GM19099 (cell line): ENCODE results near the gene BMERB1.

ENCODE experiments used
- POLR2A ChIP-seq: IDR thresholded peaks from 3 replicates; pipeline ENCODE4 v1.6.1; 2011; ENCODE audit warnings: low read depth; ENCODE audit not compliant: insufficient read length; ENCODE audit errors: extremely low read depth

BMERB1 gene

GRCh38 chr16:15564604-15565339, 130.4 kb downstream of the BMERB1 start:
- no peak for TF ChIP-seq POLR2A

DNA sequence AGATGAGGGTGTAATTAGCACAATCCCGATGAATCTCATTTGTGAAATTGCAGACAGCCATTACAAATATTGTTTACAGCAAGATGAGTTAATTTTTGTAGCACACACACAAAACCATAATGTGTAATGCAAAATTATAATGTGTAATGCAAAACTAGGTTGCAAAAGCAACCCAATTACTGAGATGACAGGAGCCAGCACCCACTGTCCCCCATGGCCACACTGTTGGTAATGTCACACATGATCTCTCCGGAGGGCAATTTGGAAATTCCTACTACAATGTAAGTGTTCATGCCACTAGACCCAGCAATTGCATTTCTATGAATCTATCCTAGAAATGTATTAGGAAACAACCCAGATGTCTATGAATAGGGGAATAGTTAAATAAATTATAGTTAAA, 131.7 kb downstream of the BMERB1 start:
- no peak for TF ChIP-seq POLR2A

DNA sequence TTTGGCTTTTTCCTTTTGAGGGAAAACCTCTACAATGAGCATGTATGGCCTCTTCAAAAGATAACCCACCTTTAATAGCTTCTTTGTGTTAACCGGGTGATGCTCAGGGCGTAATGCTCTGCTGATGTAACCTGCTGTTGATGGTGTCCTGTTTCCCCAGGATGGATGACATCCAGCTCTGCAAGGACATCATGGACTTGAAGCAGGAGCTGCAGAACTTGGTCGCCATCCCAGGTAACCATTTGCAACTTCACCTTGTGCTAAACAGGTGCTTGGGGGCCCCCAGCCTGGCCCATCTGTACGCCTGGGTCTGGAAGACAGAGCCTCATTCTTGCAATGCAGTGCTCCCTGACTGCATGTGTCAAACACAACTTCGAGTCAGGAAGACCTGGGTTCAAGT, 133.4 kb downstream of the BMERB1 start:
- TF ChIP-seq POLR2A, result no peak

- no peak for TF ChIP-seq POLR2A
Observed at GRCh38 chr16:15571557-15571956, 137.2 kb downstream of the BMERB1 start.

GRCh38 chr16:15572329-15573001, 138.1 kb downstream of the BMERB1 start:
- no peak for TF ChIP-seq POLR2A

DNA sequence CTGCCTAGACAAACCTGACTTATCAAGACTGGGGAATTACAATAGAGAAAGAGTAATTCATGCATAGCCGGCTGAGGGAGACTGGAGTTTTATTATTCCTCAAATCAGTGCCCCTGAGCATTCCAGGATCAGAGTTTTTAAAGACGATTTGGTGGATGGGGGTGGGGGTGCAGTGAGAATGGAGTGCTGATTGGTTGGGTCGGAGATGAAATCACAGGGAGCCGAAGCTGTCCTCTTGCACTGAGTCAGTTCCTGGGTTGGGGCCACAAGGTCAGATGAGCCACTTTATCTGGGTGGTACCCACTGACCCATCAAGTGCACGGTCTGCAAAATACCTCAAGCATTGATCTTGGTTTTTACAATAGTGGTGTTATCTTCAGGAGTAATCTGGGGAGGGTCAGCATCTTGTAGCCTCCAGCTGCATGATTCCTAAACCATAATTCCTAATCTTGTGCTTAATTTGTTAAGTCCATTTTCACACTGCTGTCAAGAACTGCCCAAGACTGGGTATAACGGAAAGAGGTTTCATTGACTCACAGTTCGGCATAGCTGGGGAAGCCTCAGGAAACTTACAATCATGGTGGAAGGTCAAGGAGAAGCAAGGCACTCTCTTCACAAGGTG, 139.0 kb downstream of the BMERB1 start:
- no peak for TF ChIP-seq POLR2A

DNA sequence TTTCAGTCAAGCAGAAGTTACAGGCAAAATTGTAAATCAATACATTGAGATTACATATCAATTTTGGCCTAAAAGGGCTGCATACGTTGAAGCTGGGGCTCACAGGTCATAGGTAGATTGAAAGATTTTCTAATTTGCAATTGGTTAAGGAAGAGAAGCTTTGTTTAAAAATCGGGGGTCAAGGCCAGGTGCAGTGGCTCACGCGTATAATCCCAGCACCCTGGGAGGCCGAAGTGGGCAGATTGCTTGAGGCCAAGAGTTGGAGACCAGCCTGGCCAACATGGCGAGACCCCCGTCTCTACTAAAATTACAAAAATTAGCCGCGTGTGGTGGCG, 140.2 kb downstream of the BMERB1 start:
- no peak for TF ChIP-seq POLR2A

DNA sequence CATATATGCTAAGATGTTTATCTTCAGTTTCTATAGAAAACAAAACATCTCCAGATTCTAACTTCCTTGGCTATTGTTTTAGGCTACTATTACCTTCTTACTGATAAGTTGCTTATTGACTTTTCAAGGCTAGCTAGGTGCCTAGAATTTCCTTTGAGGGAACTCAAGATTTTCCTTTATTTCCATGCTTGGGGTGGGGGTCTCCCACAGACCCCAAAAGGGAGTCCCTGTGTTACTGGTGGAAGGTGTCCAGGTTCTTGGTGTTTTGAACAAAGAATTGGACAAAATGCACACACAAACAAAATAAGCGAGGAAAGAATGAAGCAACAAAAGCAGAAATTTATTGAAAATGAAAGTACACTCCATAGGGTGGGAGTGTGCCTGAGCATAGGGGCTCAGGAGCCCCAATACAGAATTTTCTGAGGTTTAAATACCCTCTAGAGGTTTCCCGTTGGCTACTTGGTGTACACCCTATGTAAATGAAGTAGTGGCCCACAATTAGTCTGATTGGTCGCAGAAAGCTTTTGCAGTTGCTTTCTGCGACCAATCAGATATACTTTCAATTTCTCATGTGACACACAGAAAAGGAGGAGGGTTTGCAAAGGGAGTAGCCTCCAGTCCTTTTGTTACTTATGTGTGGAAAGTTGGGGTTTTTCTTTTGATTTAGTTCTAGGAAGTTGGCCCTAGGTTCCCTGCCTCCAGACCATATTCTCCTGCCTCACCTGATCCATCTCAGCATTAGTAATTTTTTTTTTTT, 141.1 kb downstream of the BMERB1 start:
- TF ChIP-seq POLR2A, result no peak

DNA sequence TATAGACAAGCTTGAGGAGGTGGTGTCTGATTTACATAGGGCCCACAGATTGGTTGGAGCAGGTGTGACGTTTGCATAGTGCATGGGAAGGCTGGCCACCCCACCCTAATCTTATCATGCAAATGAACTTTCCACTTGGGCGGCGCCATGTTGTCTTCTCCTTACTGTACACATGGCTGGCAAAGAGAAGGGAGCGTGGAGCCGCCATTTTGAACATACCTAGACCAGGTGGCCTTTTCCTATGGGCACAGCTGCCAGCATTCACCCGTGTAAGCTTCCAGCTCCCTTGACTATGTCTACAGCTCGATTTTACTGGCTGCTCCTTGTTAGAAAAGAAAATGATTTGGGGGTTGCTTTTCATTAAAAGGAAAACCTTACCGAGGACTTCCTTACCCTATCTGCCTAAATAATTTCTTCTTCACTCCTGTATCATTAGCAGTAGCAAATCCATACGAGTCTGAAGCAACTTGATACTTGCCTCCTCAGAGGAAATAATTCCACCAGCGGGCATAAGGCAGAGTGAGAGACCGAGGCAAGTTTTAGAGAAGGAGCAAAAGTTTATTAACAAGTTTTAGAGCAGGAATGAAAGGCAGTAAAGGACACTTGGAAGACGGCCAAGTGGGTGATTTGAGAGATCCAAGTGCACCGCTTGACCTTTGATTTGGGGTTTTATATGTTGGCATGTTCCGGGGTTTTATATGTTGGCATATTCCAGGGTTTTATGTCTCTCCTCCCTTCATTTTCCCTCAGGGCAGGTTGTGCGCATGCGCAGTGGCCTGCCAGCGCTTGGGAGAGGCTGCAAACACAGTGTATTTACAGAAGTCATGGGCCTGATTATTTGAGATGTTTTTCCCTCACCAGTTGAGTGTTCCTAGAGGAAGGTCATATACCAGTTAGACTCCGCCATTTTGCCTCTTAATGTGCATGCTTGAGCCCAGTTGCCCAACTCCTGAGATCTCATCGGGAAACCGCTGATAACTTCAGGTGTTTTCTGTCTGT, 142.9 kb downstream of the BMERB1 start:
- TF ChIP-seq POLR2A, result no peak

- TF ChIP-seq POLR2A, result no peak
Observed at GRCh38 chr16:15578824-15579223, 144.4 kb downstream of the BMERB1 start.

- TF ChIP-seq POLR2A, result no peak
Observed at GRCh38 chr16:15581127-15581815, 146.9 kb downstream of the BMERB1 start.

DNA sequence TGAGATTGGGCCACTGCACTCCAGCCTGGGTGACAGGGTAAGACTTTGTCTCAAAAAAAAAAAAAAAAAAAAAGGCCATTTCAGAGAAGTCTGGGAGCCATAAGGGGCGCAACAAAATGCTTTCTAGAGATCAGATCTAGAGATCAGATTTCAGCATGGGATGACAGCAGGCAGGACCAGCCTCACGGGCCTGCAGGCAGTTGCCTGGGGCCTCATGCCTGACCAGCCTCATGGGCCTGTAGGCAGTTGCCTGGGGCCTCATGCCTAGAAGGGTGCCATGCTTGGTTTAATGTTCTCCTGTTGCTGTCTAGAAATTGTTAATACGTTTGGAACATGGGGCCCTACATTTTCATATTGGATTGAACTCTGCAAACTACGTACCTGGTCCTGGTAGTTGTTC, 149.1 kb downstream of the BMERB1 start:
- no peak for TF ChIP-seq POLR2A

DNA sequence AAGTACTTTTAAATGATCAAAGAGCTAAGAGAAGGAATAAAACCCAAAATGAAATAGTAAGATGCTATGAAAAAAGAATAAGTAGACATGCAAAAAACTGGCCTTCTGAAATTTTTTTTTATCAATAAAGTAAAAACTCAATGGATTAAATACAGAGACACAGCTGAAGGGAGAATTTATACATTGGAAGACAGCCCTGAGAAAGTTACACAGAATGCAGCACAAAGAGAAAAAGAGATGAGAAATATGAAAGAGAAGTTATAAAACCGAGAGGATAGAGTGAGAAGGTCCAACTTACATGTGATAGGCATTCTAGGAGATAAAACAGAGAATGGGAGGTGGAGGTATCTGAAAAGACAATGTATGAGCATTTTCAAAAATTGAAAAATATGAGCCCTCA, 151.6 kb downstream of the BMERB1 start:
- TF ChIP-seq POLR2A, result no peak

DNA sequence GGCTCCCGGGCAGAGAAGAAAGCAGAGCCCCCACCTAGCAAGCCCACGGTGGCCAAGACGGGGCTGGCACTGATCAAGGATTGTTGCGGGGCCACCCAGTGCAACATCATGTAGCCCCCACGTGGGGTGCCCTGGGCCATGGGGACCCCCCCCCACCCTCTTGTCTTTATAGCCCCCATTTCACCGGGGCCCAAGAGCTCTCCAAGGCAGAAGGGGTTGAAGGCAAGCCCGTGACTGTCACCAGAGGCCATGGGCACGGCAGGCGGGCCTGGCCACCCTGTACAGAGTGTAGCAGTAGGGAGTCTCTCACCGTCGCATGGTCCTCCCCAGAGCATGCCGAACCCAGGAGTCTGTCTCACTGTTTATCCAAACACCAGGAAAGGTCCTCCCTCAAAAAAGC, 152.3 kb downstream of the BMERB1 start:
- TF ChIP-seq POLR2A, result no peak
